Type B pancreatic cell (in vitro differentiated cells): ENCODE measurements around the gene ZFP36L2. TPM values are rescaled to one million over a fixed set of nuclear protein-coding genes. Genes with fewer than 3 reads are reported as not detected.
"Not testable (repeated sequence)": the region's sequence is repeated elsewhere in the genome, so short reads cannot be mapped to it uniquely, and the experiment has no call there.

Experiments used
- DNase-seq: peaks from one replicate; pipeline ENCODE4 v3.0.0; 2021; ENCODE audit warnings: mixed read lengths; ENCODE audit not compliant: unreplicated experiment; ENCODE audit errors: extremely low spot score
- H3K27ac Mint-ChIP-seq: 2 replicates; pipeline ENCODE4 v1.8.0; 2021; ENCODE audit warnings: mild to moderate bottlenecking, mixed read lengths
- H3K27me3 Mint-ChIP-seq: 2 replicates; pipeline ENCODE4 v1.8.0; 2021; ENCODE audit warnings: mixed read lengths
- H3K36me3 Mint-ChIP-seq: 2 replicates; pipeline ENCODE4 v1.8.0; 2021; ENCODE audit warnings: mixed read lengths
- H3K4me1 Mint-ChIP-seq: one replicate; pipeline ENCODE4 v1.8.0; 2021; ENCODE audit warnings: mixed read lengths; ENCODE audit not compliant: unreplicated experiment
- H3K4me3 Mint-ChIP-seq: 2 replicates; pipeline ENCODE4 v1.8.0; 2021; ENCODE audit warnings: mild to moderate bottlenecking, mixed read lengths
- H3K9me3 Mint-ChIP-seq: 2 replicates; pipeline ENCODE4 v1.8.0; 2021; ENCODE audit warnings: mixed read lengths
- total RNA-seq: library from RNA; stranded (reverse); gene quantifications from 2 replicates; pipeline ENCODE4 v1.2.1, GENCODE V29; 2021; ENCODE audit warnings: low replicate concordance
- TF ChIP-seq, protein P1 (sequence below): fragments of 200-600 bp; sonication (generic); conservative IDR thresholded peaks from 2 replicates; pipeline ENCODE4 v1.5.0; 2021; ENCODE audit warnings: antibody characterized with exemption, mild to moderate bottlenecking

The ZFP36L2 gene
- total RNA-seq, 1 donor from 2014 or later = 198 TPM

DNA sequence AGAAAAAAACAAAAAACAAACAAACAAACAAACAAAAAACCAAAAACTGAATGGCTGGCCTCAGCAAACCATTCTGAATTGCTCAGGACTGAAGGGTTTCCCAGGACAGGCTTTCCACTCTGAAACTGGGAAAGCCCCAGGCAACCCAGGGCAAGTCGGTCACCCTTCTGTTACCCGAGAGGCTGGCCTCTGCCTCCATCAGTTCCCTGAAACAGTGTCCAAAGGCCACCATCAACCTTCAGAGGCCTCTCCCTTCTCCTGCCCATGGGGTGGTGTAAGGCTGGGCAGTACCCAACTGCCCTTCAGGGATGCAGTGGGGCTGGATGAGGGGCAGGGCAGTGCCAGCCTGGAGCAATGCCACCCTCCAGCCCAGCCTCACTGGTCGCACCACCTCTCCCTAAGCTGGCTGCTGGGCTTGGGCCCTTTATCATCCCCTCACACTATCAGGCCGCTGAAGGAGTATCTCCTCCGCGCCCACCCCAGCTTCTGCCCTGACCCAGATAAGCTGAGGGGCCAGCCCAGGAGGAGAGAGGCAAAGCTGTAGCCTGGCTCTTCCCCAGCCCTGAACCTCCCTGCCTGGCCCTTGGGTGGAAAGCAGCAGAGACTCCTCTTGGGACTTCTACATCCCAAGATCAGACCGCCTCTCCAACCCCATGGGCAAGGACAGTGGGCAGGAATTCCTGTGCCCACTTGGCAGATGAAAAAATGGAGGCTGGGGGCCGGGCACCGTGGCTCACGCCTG lies 35.9 kb downstream of the ZFP36L2 start:
- TF ChIP-seq, protein P1, sequence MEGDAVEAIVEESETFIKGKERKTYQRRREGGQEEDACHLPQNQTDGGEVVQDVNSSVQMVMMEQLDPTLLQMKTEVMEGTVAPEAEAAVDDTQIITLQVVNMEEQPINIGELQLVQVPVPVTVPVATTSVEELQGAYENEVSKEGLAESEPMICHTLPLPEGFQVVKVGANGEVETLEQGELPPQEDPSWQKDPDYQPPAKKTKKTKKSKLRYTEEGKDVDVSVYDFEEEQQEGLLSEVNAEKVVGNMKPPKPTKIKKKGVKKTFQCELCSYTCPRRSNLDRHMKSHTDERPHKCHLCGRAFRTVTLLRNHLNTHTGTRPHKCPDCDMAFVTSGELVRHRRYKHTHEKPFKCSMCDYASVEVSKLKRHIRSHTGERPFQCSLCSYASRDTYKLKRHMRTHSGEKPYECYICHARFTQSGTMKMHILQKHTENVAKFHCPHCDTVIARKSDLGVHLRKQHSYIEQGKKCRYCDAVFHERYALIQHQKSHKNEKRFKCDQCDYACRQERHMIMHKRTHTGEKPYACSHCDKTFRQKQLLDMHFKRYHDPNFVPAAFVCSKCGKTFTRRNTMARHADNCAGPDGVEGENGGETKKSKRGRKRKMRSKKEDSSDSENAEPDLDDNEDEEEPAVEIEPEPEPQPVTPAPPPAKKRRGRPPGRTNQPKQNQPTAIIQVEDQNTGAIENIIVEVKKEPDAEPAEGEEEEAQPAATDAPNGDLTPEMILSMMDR = no peak
- Mint-ChIP-seq H3K4me1 (peaks cover 27% of the 10 kb centered on the region), H3K27me3 (no peaks in the 10 kb centered on the region), H3K9me3 (no peaks in the 10 kb centered on the region), H3K4me3 (no peak overlapping the region), H3K27ac (no peak overlapping the region), H3K36me3 (no peaks in the 10 kb centered on the region)
- no peak for DNase-seq

DNA sequence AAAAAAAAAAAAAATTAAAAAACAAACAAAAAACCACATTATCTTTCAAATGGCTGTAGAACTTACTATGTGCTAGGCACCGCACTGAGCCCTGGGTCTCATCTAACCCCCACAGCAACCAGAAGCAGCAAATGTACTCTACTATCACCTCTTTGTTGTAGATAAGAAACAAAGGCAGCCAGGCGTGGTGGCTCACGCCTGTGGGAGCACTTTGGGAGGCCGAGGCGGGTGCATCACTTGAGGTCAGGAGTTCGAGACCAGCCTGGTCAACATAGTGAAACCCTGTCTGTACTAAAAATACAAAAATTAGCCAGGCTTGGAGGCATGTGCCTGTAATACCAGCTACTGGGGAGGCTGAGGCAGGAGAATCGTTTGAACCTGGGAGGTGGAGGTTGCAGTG lies 36.5 kb downstream of the ZFP36L2 start:
- not testable (repeated sequence) for H3K27ac Mint-ChIP-seq, H3K9me3 Mint-ChIP-seq, DNase-seq, H3K27me3 Mint-ChIP-seq, H3K4me3 Mint-ChIP-seq, H3K36me3 Mint-ChIP-seq
- peaks cover 26% of the 10 kb centered on the region for H3K4me1 Mint-ChIP-seq

DNA sequence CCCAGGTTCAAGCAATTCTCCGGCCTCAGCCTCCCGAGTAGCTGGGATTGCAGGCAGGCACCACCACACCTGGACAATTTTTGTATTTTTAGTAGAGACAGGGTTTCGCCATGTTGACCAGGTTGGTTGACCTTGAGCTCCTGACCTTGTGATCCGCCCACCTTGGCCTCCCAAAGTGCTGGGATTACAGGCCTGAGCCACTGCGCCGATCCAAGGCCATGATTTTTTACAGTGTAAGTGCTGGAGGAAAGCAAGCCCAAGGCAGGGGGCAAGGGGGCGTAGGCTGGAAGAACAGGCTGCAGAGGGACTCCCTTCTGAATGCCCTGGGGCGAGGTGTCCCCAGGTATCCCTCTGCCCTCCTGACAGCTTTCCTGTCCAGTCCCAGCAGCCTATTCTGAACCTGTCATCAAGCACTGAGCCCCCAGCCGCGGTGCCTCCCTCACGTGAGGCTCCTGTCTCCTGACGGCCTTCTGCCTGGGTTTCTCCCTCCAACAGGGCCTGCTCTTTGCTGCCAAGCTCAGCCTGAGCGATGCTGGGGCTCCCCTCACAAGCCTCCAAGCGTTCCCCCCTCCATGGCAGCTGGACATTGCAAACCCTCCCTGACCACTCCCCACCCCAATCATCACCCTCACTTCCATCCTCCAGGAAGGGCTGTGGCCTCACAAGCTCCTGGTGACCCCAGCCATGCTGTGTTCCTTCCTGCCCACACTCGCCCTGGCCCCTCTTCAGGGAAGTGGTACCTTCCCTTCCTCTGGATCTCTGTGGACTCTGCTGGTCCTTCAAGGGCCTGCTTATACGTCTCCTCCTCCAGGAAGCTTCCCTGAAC lies 37.6 kb downstream of the ZFP36L2 start:
- peaks cover 21% of the 10 kb centered on the region for H3K4me1 Mint-ChIP-seq
- H3K27me3 Mint-ChIP-seq = no peaks in the 10 kb centered on the region
- H3K36me3 Mint-ChIP-seq = peaks cover 4% of the 10 kb centered on the region
- no peak for DNase-seq
- no peak overlapping the region for H3K27ac Mint-ChIP-seq
- H3K9me3 Mint-ChIP-seq = peaks cover under 1% of the 10 kb centered on the region
- TF ChIP-seq, protein P1 = no peak
- no peak overlapping the region for H3K4me3 Mint-ChIP-seq

DNA sequence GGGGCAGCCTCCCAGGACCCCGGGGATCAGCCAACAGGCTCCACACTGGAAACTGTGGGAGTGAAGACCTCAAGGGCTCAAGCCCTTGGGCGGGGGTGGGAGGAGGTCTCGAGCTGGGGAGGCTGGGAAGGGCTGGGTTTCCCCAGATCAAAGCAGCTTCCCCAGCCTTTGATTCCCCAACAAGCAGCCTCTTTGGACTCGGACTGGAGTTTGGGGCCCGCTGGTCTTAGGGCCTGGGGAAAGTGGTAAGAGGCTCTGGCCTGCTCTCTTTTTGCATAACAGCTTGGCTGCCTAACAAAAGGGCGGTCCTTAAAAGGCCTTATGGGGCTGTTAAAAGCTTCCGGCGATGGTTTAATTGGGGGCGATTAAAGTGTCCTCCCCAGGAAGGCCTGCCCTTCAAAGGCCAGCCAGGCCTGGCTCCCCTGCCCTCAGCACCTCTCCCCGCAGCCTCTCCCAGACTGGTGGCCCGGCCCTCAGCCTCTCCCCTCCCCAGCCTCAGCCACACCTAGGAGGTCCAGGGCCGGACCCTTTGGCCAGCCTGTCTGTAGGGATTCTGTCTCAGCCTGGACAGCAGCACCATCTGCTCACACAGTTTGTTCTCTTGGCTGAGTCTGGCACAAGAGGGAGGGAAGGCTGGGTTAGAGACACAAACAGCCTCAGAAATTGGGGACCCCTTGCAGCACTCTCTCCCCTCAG lies 39.6 kb downstream of the ZFP36L2 start:
- Mint-ChIP-seq H3K4me3 (no peak overlapping the region), H3K4me1 (peaks cover 13% of the 10 kb centered on the region), H3K27ac (peak overlapping the region; percentile 53), H3K27me3 (no peaks in the 10 kb centered on the region), H3K36me3 (peaks cover 4% of the 10 kb centered on the region), H3K9me3 (peaks cover 3% of the 10 kb centered on the region)
- TF ChIP-seq, protein P1 = no peak
- DNase-seq = no peak

DNA sequence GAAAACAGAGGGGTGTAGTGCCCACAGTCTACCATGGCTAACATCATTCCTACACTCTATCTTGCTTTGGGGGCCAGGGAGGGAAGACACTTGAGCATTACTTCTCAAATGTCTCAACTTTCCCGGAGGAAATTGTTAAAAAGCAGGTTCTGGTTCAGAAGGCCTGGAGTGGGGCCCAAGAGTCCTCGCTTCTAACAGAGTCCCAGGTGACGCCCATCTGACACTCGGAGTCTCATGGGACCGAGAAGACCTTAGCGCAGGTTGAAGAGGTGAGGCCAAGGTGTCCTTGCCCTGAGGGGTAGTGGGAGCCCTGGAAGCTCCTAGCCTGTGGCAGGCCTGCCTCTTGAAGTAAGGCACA lies 40.1 kb downstream of the ZFP36L2 start:
- DNase-seq = no peak
- Mint-ChIP-seq H3K4me3 (no peak overlapping the region), H3K36me3 (peaks cover 4% of the 10 kb centered on the region), H3K9me3 (peaks cover 3% of the 10 kb centered on the region), H3K27ac (no peak overlapping the region), H3K4me1 (peaks cover 13% of the 10 kb centered on the region), H3K27me3 (no peaks in the 10 kb centered on the region)
- TF ChIP-seq, protein P1 = no peak
